ENCODE data around the gene ARSA. TPM values are rescaled to one million over a fixed set of nuclear protein-coding genes. Genes with fewer than 3 reads are reported as not detected.

ARSA gene
- total and polyA plus RNA-seq, 2 of the 13 experiments (the other 11 are each of a cell fraction or from before 2014, with no cell fraction given) = 9.0 to 11.5 TPM

- FAIRE-seq = peak; percentile 84
- 0 out of 2 replicates have a peak, but pooled peaks have one; percentile 29 for TF ChIP-seq BCL6 (CRISPR knock-in tag; IDR thresholded peaks at IDR 0.05)
- no peak for TF ChIP-seq TEF (CRISPR knock-in tag; IDR thresholded peaks at IDR 0.05)
- no peak for TF ChIP-seq LRRFIP1 (CRISPR knock-in tag; conservative IDR thresholded peaks at IDR 0.05)
- TF ChIP-seq ZBTB20 (CRISPR knock-in tag; IDR thresholded peaks at IDR 0.05; ENCODE audit: borderline replicate concordance, low read depth) = no peak; the same call in 1 of the 2 replicates
- no peak for TF ChIP-seq RBM22 (optimal IDR thresholded peaks at IDR 0.05; ENCODE audit: low read length)
- 0 out of 2 replicates have a peak, but pooled peaks have one; percentile 20 for TF ChIP-seq DR1 (CRISPR knock-in tag; IDR thresholded peaks at IDR 0.05)
- TF ChIP-seq TAF1 (CRISPR knock-in tag; IDR thresholded peaks at IDR 0.05) = peak; percentile 43
- TF ChIP-seq CREB1 (IDR thresholded peaks at IDR 0.05) = no peak
- TF ChIP-seq CREB1 (CRISPR knock-in tag; IDR thresholded peaks at IDR 0.05) = no peak
- TF ChIP-seq SIX1 (CRISPR knock-in tag; IDR thresholded peaks at IDR 0.05; ENCODE audit: borderline replicate concordance) = no peak
- peak; percentile 35; the same call in 1 of the 2 replicates for TF ChIP-seq IKZF5 (CRISPR knock-in tag; IDR thresholded peaks at IDR 0.05)
- 0 out of 2 replicates have a peak, but pooled peaks have one; percentile 18 for TF ChIP-seq HDAC1 (CRISPR knock-in tag; IDR thresholded peaks at IDR 0.05)
- TF ChIP-seq ZNF782 (CRISPR knock-in tag; IDR thresholded peaks at IDR 0.05; ENCODE audit: borderline replicate concordance) = no peak
- TF ChIP-seq SSRP1 (CRISPR knock-in tag; IDR thresholded peaks at IDR 0.05) = peak; percentile 45; the same call in 1 of the 2 replicates
- no peak for TF ChIP-seq MYPOP (CRISPR knock-in tag; IDR thresholded peaks at IDR 0.05)
- TF ChIP-seq CEBPB (IDR thresholded peaks at IDR 0.05; ENCODE audit: borderline replicate concordance, low read depth, low read length) = no peak
- peak; percentile 55; the same call in 1 of the 2 replicates for TF ChIP-seq ZNF138 (CRISPR knock-in tag; IDR thresholded peaks at IDR 0.05; ENCODE audit: low read depth)
These were observed 14.5 kb downstream of the ARSA start for GRCh38 chr22:50613291-50613981.

More at GRCh38 chr22:50613291-50613981, 14.5 kb downstream of the ARSA start:
- Histone ChIP-seq H3K4me1 (ENCODE audit: insufficient read depth, low read length) (peaks cover 22% of the 10 kb centered on the region), H3K27ac (ENCODE audit: extremely low read length, insufficient read depth, low read length) (peak overlapping the region; percentile 28), H3K4me3 (replicated peaks in 1 of 3; ENCODE audit: insufficient read depth in 1 of 3, low read depth in 2 of 3, low read length in 3 of 3) (peak overlapping the region; percentile 45 to 71 (median 46); a peak in 5 of 6 replicates), H3K9me3 (ENCODE audit: low read length) (no peaks in the 10 kb centered on the region), H3K36me3 (replicated peaks in 1 of 2; ENCODE audit: control insufficient read depth in 1 of 2, insufficient read depth in 2 of 2, low read length in 2 of 2) (no peaks in the 10 kb centered on the region), H3K79me2 (ENCODE audit: insufficient read depth, low read length) (no peaks in the 10 kb centered on the region), H3K27me3 (ENCODE audit: control insufficient read depth in 1 of 2, insufficient read depth in 2 of 2, low read length in 2 of 2) (peaks cover 0 to 6% of the 10 kb centered on the region in 2 experiments; a peak in 1 of 5 replicates), H3K4me2 (ENCODE audit: low read depth, low read length) (peak overlapping the region; percentile 78), H2AFZ (ENCODE audit: low read length) (no peak overlapping the region), H4K20me1 (ENCODE audit: insufficient read depth, low read length) (no peaks in the 10 kb centered on the region), H3K9ac (ENCODE audit: insufficient read depth, low read depth, low read length) (peak overlapping the region; percentile 37; the same call in 1 of the 2 replicates)
- CTCF ChIA-PET (ENCODE audit: low intra/inter-chr PET ratio, low total read pairs) = interaction anchor here (1.0 kb wide), 1 partner anchor 51 kb away, joined by 3 read pairs; the partner anchor contains the start of gene SYCE3
- DNase-seq (ENCODE audit: low spot score) (peak; percentile 71), ATAC-seq (peak; percentile 96)
- 9% methylated on average over 16 of the region's 22 CpGs for WGBS (ENCODE audit: low lambda C conversion rate)
- in situ Hi-C loops (cut with HindIII; ENCODE audit: extremely low pct_ligation_motif_present, low pct_unique_long_range_greater_than_20kb) (loop anchor here (5.0 kb wide), 1 partner anchor 36 kb away; the partner anchor contains the start of gene CPT1B), intact Hi-C loops (cut with micrococcal nuclease; ENCODE audit: unreplicated experiment) (no loop called here)
- POLR2A ChIA-PET = interaction anchor here (0.7 to 1.6 kb wide), 5 partner anchors 9 to 88 kb away, joined by 4 to 5 read pairs (median 4); partner anchors contain the start of genes CHKB and SCO2
- no TSS peak for BruUV-seq (replicated peaks)

Measured in HepG2 (cell line).